Measurements from ENCODE around the gene ARRB1. TPM values are rescaled to one million over a fixed set of nuclear protein-coding genes. Genes with fewer than 3 reads are reported as not detected.
A peak's percentile ranks its signal among the peaks of the same experiment; 100 is the strongest.

The ARRB1 gene
- total and polyA plus RNA-seq, 2 of the 13 experiments (the other 11 are each of a cell fraction or from before 2014, with no cell fraction given) = 22.5 to 35.7 TPM

DNA sequence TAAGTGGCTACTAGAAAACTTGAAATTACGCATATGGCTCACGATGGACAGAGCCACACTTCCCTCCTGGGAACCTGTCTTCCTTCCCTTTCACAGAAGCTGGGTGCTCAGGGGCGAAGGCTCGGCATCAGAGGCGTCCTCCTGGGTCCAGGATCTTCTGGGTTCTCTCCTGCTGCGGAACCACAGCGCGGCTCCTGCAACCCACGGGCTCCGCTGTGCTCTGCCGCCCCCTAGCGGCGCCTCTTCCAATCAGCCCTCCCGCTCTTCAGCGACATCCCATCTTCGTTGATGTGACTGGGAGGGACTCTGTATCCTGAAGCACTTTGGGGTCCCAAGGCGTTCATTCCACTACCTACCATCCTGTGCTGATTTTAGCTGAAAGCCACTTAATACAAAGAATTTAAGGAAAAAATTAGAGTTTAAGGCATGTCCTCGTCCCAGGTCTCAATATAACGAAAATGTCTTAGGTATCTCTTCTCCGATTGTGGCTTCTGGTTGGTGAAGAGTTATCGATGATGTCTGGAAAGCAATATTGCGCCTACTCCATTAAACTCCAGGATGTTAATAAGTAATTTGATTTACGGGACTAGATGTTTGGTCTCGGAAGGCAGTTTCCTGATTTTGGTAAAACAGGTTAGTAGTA, 33.1 kb upstream of the ARRB1 start (continued):
- TF ChIP-seq EP300 (IDR thresholded peaks at IDR 0.05; ENCODE audit: low read depth in 2 of 2, low read length in 2 of 2) (no peak), EP300 (CRISPR knock-in tag; IDR thresholded peaks at IDR 0.05; ENCODE audit: borderline replicate concordance) (no peak), SIN3B (IDR thresholded peaks at IDR 0.05; ENCODE audit: low read length) (no peak), RBM22 (optimal IDR thresholded peaks at IDR 0.05; ENCODE audit: low read length) (no peak), POLR2A (IDR thresholded peaks at IDR 0.05; ENCODE audit: insufficient read depth in 1 of 2, low read depth in 2 of 2, low read length in 2 of 2) (no peak), CBX2 (IDR thresholded peaks at IDR 0.05; ENCODE audit: low read depth, low read length) (no peak), CBX2 (CRISPR knock-in tag; IDR thresholded peaks at IDR 0.05; ENCODE audit: low read depth) (no peak), PAX8 (CRISPR knock-in tag; IDR thresholded peaks at IDR 0.05; ENCODE audit: borderline replicate concordance) (no peak), ETV6 (CRISPR knock-in tag; conservative IDR thresholded peaks at IDR 0.05) (no peak), ZNF224 (CRISPR knock-in tag; IDR thresholded peaks at IDR 0.05) (no peak), TRIM24 (CRISPR knock-in tag; IDR thresholded peaks at IDR 0.05) (no peak)
- TF ChIP-seq, protein P1, sequence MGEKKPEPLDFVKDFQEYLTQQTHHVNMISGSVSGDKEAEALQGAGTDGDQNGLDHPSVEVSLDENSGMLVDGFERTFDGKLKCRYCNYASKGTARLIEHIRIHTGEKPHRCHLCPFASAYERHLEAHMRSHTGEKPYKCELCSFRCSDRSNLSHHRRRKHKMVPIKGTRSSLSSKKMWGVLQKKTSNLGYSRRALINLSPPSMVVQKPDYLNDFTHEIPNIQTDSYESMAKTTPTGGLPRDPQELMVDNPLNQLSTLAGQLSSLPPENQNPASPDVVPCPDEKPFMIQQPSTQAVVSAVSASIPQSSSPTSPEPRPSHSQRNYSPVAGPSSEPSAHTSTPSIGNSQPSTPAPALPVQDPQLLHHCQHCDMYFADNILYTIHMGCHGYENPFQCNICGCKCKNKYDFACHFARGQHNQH (CRISPR knock-in tag; IDR thresholded peaks at IDR 0.05) = 0 out of 2 replicates have a peak, but pooled peaks have one; percentile 39

DNA sequence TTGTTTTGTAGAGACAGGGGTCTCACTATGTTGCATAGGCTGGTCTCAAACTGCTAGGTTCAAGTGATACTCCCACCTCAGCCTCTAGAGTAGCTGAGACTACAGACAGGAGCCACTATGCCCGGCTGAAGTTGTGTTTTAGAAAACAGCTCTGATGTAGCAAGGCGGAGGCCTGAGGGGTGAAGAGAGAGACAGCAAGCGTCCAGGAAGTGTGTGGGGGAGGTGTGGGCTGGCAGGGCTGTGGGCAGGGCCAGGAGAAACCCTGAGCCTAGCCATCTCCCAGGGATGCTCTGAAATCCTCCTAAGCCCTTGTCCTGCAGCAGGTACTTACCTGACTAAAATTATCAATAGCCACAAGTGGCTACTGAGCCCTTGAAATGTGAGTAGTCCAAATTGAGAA, 31.8 kb upstream of the ARRB1 start:
- no peaks in the 10 kb centered on the region for H3K79me2 ChIP-seq (ENCODE audit: insufficient read depth, low read length)
- no peak overlapping the region for H3K27ac ChIP-seq (ENCODE audit: extremely low read length, insufficient read depth, low read length)
- CTCF ChIA-PET (ENCODE audit: low intra/inter-chr PET ratio, low total read pairs) = interaction anchor here (1.0 to 3.7 kb wide), 4 partner anchors 30 to 103 kb away, joined by 3 to 37 read pairs (median 18); no protein-coding TSS in a partner anchor
- POLR2A ChIA-PET = no interaction called here
- H3K9me3 ChIP-seq (ENCODE audit: low read length) = no peaks in the 10 kb centered on the region
- TF ChIP-seq, protein P2, sequence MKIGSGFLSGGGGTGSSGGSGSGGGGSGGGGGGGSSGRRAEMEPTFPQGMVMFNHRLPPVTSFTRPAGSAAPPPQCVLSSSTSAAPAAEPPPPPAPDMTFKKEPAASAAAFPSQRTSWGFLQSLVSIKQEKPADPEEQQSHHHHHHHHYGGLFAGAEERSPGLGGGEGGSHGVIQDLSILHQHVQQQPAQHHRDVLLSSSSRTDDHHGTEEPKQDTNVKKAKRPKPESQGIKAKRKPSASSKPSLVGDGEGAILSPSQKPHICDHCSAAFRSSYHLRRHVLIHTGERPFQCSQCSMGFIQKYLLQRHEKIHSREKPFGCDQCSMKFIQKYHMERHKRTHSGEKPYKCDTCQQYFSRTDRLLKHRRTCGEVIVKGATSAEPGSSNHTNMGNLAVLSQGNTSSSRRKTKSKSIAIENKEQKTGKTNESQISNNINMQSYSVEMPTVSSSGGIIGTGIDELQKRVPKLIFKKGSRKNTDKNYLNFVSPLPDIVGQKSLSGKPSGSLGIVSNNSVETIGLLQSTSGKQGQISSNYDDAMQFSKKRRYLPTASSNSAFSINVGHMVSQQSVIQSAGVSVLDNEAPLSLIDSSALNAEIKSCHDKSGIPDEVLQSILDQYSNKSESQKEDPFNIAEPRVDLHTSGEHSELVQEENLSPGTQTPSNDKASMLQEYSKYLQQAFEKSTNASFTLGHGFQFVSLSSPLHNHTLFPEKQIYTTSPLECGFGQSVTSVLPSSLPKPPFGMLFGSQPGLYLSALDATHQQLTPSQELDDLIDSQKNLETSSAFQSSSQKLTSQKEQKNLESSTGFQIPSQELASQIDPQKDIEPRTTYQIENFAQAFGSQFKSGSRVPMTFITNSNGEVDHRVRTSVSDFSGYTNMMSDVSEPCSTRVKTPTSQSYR (CRISPR knock-in tag; IDR thresholded peaks at IDR 0.05; ENCODE audit: borderline replicate concordance) = peak; percentile 54; the same call in 1 of the 2 replicates
- TF ChIP-seq ZNF546 (CRISPR knock-in tag; conservative IDR thresholded peaks at IDR 0.05) (no peak), POLR2G (IDR thresholded peaks at IDR 0.05; ENCODE audit: low read depth, low read length) (no peak)
- DNase-seq (ENCODE audit: low spot score) = no peak
- no peak overlapping the region for H2AFZ ChIP-seq (ENCODE audit: low read length)
- in situ Hi-C loops (cut with HindIII; ENCODE audit: extremely low pct_ligation_motif_present, low pct_unique_long_range_greater_than_20kb) (loop anchor here (5.0 kb wide), 2 partner anchors 56 to 101 kb away; no protein-coding TSS in a partner anchor), intact Hi-C loops (cut with micrococcal nuclease; ENCODE audit: unreplicated experiment) (loop anchor here (5.0 kb wide), 1 partner anchor 41 kb away; no protein-coding TSS in a partner anchor)
- H3K4me3 ChIP-seq (replicated peaks in 1 of 3; ENCODE audit: insufficient read depth in 1 of 3, low read depth in 2 of 3, low read length in 3 of 3) = no peak overlapping the region
- no peaks in the 10 kb centered on the region for H3K36me3 ChIP-seq (replicated peaks in 1 of 2; ENCODE audit: control insufficient read depth in 1 of 2, insufficient read depth in 2 of 2, low read length in 2 of 2)
- peaks cover 59% of the 10 kb centered on the region for H3K4me1 ChIP-seq (ENCODE audit: insufficient read depth, low read length)
- no peak for FAIRE-seq
- H3K9ac ChIP-seq (ENCODE audit: insufficient read depth, low read depth, low read length) = no peak overlapping the region
- H3K4me2 ChIP-seq (ENCODE audit: low read depth, low read length) = no peak overlapping the region
- H3K27me3 ChIP-seq (ENCODE audit: control insufficient read depth in 1 of 2, insufficient read depth in 2 of 2, low read length in 2 of 2) = no peaks in the 10 kb centered on the region
- no peak for ATAC-seq
- WGBS (ENCODE audit: low lambda C conversion rate) = 23% methylated on average over 3 of the region's 3 CpGs
- H4K20me1 ChIP-seq (ENCODE audit: insufficient read depth, low read length) = no peaks in the 10 kb centered on the region
- no TSS peak for BruUV-seq (replicated peaks)
